Measurements from ENCODE around the gene GIMAP5. TPM values are rescaled to one million over a fixed set of nuclear protein-coding genes. Genes with fewer than 3 reads are reported as not detected.

GIMAP5 gene
- total RNA-seq, 3 donors from 2014 or later, result 3.1 to 10.3 (median 9.3) TPM

DNA sequence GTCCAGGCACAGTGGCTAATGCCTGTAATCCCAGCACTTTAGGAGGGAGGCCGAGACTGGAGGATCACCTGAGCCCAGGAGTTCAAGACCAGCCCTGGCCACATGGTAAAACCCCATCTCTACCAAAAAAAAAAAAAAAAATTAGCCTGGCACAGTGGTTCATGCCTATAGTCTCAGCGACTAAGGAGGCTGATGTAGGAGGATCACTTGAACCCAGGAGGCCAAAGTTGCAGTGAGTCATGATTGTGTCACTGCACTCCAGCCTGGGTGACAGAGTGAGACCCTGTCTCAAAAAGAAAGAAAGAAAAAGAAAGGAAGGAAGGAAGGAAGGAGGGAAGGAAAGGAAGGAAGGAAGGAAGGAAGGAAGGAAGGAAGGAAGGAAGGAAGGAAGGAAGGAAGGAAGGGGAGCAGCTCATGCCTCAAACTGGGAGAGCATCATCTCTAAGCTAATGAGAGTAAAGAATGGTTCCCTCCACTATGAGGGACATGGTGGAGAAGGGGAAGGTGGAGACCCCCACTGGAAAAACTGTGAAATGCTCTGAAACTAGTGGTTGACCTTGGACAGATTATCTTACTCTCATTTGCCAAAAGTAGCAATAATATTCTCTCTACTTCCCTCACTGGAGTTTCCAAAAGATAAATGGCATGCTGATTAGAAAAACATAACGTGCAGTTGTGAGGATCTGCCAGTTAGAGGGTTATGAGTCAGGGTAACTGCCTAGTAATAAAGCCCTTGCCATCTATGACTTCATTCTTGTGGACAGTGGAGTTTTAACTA is 16.8 kb downstream of the GIMAP5 start:
- intact Hi-C loops (cut with DNase I, micrococcal nuclease), result loop anchor here in 1 of 2 donors (5.0 kb wide), 1 partner anchor 307 kb away; no protein-coding TSS in a partner anchor
- TF ChIP-seq, protein P1, sequence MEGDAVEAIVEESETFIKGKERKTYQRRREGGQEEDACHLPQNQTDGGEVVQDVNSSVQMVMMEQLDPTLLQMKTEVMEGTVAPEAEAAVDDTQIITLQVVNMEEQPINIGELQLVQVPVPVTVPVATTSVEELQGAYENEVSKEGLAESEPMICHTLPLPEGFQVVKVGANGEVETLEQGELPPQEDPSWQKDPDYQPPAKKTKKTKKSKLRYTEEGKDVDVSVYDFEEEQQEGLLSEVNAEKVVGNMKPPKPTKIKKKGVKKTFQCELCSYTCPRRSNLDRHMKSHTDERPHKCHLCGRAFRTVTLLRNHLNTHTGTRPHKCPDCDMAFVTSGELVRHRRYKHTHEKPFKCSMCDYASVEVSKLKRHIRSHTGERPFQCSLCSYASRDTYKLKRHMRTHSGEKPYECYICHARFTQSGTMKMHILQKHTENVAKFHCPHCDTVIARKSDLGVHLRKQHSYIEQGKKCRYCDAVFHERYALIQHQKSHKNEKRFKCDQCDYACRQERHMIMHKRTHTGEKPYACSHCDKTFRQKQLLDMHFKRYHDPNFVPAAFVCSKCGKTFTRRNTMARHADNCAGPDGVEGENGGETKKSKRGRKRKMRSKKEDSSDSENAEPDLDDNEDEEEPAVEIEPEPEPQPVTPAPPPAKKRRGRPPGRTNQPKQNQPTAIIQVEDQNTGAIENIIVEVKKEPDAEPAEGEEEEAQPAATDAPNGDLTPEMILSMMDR (IDR thresholded peaks at IDR 0.05), result no peak

DNA sequence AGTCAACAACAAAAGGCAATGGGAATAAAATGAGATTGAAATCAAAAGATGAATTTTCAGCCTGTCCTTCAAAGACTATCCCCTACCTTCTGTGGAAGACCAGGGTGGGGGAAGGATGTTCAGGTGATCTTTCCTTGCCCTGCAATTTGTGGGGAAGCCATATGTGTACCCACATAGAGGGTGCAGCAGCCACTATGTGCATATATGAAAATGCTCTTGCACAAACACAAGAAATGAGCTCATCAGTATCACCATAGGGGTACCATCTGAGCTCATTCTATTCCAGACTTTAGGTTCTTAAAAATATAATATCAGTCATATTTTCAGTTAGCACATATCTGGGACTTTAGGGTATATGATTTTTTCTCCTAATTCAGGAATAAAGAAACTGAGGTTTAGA is 17.7 kb downstream of the GIMAP5 start:
- H3K4me1 ChIP-seq (ENCODE audit: low read depth), result no peaks in the 10 kb centered on the region
- TF ChIP-seq, protein P1 (IDR thresholded peaks at IDR 0.05), result no peak
- intact Hi-C loops (cut with DNase I, micrococcal nuclease), result loop anchor here in 1 of 2 donors (5.0 kb wide), 1 partner anchor 308 kb away; no protein-coding TSS in a partner anchor
- H3K9me3 ChIP-seq, result no peaks in the 10 kb centered on the region
- H3K4me3 ChIP-seq, result no peak overlapping the region
- DNase-seq (no peak), ATAC-seq (no peak)
- H3K36me3 ChIP-seq (ENCODE audit: low read depth), result no peaks in the 10 kb centered on the region

More for the DNA sequence above, 16.8 kb downstream of the GIMAP5 start:
- peak; percentile 44 for ATAC-seq
- H3K9me3 ChIP-seq, result no peaks in the 10 kb centered on the region
- no peak for DNase-seq
- H3K4me1 ChIP-seq (ENCODE audit: low read depth), result no peaks in the 10 kb centered on the region
- H3K36me3 ChIP-seq (ENCODE audit: low read depth), result no peaks in the 10 kb centered on the region
- H3K4me3 ChIP-seq, result no peak overlapping the region

DNA sequence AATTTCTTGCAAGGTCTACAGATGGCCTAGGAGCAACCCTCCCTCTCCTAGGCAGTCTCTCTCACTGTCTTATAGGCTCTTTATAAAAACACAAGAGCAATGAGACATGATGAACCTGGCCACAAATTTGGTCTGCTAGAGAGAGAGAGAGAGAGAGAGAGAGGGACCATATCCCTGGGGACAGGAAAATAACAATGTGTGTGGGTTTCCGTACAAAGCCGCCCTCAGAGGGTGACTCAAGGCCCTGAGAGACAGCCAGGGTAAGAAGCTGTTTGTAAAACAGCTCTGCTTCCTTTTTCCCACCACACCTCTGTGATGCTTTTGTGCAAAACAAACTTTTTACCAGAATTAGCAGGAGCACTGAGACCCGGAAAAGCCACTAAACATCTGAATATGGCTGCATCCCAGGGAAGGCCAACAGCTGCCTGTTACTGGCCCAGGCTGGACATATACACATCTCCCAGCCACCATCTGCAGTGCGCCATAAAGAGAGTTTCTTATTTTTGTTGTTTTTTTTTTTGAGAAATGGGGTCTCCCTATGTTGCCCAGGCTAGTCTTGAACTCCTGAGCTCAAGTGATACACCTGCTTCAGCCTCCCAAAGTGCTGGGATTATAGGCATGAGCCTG is 18.4 kb downstream of the GIMAP5 start:
- TF ChIP-seq, protein P1 (IDR thresholded peaks at IDR 0.05), result no peak
- intact Hi-C loops (cut with DNase I, micrococcal nuclease), result no loop called here
- DNase-seq, result no peak
- H3K4me3 ChIP-seq, result no peak overlapping the region
- peak; percentile 88 for ATAC-seq
- no peaks in the 10 kb centered on the region for H3K9me3 ChIP-seq
- H3K4me1 ChIP-seq (ENCODE audit: low read depth), result no peaks in the 10 kb centered on the region
- H3K36me3 ChIP-seq (ENCODE audit: low read depth), result no peaks in the 10 kb centered on the region

DNA sequence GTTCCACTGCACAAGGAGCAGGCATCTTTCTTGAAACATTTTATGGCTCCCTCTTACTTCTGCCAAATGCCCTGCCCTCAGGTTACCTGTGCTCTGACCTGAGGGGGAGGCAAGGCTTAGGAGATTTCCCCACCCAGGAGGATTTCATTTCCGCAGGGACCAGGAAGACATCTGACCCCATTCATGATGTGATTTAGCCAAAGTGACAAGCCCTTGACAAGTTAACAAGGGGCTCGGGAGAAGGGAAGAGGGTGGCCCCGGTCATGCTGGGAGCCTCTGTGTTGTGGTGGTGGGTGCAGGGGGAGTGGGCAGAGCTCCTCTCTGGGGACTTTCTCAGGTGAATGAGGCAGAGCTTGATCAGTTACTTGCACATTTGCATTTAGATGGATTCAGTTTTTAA is 18.9 kb downstream of the GIMAP5 start:
- no peak for ATAC-seq
- TF ChIP-seq, protein P1 (IDR thresholded peaks at IDR 0.05), result no peak
- DNase-seq, result no peak

DNA sequence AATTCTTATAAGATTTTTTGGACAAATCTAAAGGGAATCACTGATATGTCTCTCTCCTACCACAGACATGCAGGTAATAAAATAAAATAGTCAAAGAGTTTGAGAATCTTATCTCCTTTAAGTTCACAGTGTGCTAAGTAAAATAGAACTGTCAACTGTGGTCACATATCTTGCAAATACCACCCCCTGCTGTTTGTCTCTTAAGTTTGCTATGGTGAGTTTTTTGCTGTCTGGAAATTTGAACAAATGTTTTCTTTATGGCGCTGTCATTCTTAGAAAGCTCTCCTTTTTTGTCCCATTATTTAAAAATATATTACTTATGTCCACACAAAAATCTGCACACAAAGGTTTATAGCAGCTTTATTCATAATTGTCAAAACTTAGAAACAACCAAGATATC is 19.6 kb downstream of the GIMAP5 start:
- no peaks in the 10 kb centered on the region for H3K36me3 ChIP-seq (ENCODE audit: low read depth)
- DNase-seq (peak in 1 of 3 donors; percentile 49), ATAC-seq (peak; percentile 41)
- intact Hi-C loops (cut with DNase I, micrococcal nuclease), result no loop called here
- TF ChIP-seq, protein P1 (IDR thresholded peaks at IDR 0.05), result no peak
- H3K4me1 ChIP-seq (ENCODE audit: low read depth), result no peaks in the 10 kb centered on the region
- H3K9me3 ChIP-seq, result no peaks in the 10 kb centered on the region
- no peak overlapping the region for H3K4me3 ChIP-seq

More for the DNA sequence above, 18.9 kb downstream of the GIMAP5 start:
- Histone ChIP-seq H3K4me1 (ENCODE audit: low read depth) (no peaks in the 10 kb centered on the region), H3K9me3 (no peaks in the 10 kb centered on the region), H3K4me3 (no peak overlapping the region), H3K36me3 (ENCODE audit: low read depth) (no peaks in the 10 kb centered on the region)
- intact Hi-C loops (cut with DNase I, micrococcal nuclease), result no loop called here

Data from mucosa of descending colon (tissue), 3 donors.